C4-2B (cell line): ENCODE results near the gene DLL3.
A peak's percentile ranks its signal among the peaks of the same experiment; 100 is the strongest.

Experiments used
- H3K27ac ChIP-seq: fragments of 450-650 bp; 2 replicates; pipeline ENCODE4 v1.5.1; 2017
- CTCF ChIP-seq: fragments of 450-650 bp; conservative IDR thresholded peaks from 2 replicates; pipeline ENCODE4 v1.5.1; 2017; ENCODE audit warnings: mild to moderate bottlenecking
- ZFX ChIP-seq: fragments of 450-650 bp; IDR thresholded peaks from 2 replicates; pipeline ENCODE4 v1.6.1; 2017

DLL3 gene

GRCh38 chr19:39540333-39540673 lies 41.6 kb downstream of the DLL3 start:
- TF ChIP-seq ZFX (no peak), CTCF (peak; percentile 73)
- peak overlapping the region; percentile 84; the same call in 1 of the 2 replicates for H3K27ac ChIP-seq

GRCh38 chr19:39542206-39542605 lies 43.5 kb downstream of the DLL3 start:
- no peak overlapping the region for H3K27ac ChIP-seq

GRCh38 chr19:39543477-39543857 lies 44.7 kb downstream of the DLL3 start:
- TF ChIP-seq ZFX = no peak
- no peak overlapping the region for H3K27ac ChIP-seq

More at GRCh38 chr19:39542206-39542605, 43.5 kb downstream of the DLL3 start:
- TF ChIP-seq CTCF = no peak

- TF ChIP-seq ZFX = no peak
- TF ChIP-seq CTCF = no peak
- H3K27ac ChIP-seq = no peak overlapping the region
These were observed 45.6 kb downstream of the DLL3 start for GRCh38 chr19:39544226-39544903.

- TF ChIP-seq ZFX = no peak
- no peak for TF ChIP-seq CTCF
- H3K27ac ChIP-seq = no peak overlapping the region
These were observed 46.2 kb downstream of the DLL3 start for GRCh38 chr19:39544911-39545310.

- no peak for TF ChIP-seq ZFX
- TF ChIP-seq CTCF = no peak
These were observed 47.9 kb downstream of the DLL3 start for GRCh38 chr19:39546599-39546998.

GRCh38 chr19:39550197-39550596 lies 51.5 kb downstream of the DLL3 start:
- H3K27ac ChIP-seq = no peak overlapping the region
- TF ChIP-seq CTCF (no peak), ZFX (no peak)

More at GRCh38 chr19:39546599-39546998, 47.9 kb downstream of the DLL3 start:
- no peak overlapping the region for H3K27ac ChIP-seq

- TF ChIP-seq CTCF (no peak), ZFX (no peak)
These were observed 54.4 kb downstream of the DLL3 start for GRCh38 chr19:39553082-39553652.

More at GRCh38 chr19:39553082-39553652, 54.4 kb downstream of the DLL3 start:
- no peak overlapping the region for H3K27ac ChIP-seq
